Epidermal melanocyte (primary cell): ENCODE data around the gene IKBKE.
A peak's percentile ranks its signal among the peaks of the same experiment; 100 is the strongest.

Experiments
- DNase-seq: peaks from one replicate; pipeline ENCODE4 v3.0.0; 2011; ENCODE audit warnings: low spot score; ENCODE audit not compliant: insufficient read length

The IKBKE gene

GRCh38 chr1:206453111-206453510, 17.2 kb upstream of the IKBKE start:
- no peak for DNase-seq

DNA sequence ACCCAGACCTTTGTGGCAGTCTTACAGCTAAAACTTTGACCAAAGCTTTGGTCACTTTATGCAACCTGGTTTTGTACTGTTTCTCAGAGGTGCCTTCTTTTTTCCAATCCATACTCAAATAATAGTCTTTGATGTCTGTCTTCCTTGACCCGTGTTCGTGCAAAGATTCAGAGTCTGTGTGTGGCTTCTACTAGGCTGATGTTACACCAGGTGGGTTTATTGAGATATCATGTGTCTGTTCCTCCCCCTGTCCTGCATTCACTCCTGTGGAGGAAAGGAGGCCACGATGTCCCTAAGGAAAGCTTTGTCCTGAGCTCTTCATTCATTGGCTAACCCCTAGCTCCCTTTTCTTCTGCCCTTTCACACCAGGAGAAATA, 15.0 kb upstream of the IKBKE start:
- DNase-seq: no peak

- DNase-seq: peak; percentile 61
These were observed 14.5 kb upstream of the IKBKE start for GRCh38 chr1:206455666-206456344.

DNA sequence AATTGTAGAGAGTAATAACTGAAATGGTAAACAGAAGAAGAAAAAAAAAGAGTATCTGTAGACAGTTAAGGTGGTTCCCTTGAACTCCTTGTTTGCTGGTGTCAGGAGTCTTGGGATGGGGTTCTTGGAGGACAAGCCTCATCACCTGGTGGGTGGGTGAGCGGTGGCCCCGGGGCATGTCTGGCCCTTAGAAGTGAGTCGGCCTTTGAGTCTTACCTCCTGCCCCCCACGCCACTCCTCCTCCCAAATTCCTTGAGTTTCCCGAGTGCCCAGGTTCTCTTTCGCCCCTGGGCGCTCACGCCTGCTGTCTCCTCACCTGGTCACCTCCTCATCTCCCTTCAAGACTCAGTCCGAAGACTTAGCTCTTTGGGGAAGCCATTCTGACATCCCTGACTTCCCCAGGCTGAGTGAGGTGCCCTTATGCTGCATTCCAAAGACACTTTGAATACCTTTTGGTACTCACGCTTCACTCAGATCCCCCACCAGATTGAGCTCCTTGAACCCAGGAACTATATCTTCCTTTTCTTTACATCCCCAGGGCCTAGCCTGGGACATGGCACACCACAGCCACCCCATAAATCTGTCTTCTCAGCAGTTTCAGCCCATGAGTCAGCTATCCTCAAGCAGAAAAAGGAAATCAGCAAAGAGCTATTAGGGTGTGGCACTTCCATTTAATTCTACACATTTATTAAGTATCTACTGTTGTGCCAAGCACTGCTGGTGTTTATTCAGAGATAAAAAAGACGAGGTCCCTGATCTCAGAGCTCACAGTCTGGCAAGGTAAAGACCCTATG, 13.5 kb upstream of the IKBKE start:
- DNase-seq: no peak

DNA sequence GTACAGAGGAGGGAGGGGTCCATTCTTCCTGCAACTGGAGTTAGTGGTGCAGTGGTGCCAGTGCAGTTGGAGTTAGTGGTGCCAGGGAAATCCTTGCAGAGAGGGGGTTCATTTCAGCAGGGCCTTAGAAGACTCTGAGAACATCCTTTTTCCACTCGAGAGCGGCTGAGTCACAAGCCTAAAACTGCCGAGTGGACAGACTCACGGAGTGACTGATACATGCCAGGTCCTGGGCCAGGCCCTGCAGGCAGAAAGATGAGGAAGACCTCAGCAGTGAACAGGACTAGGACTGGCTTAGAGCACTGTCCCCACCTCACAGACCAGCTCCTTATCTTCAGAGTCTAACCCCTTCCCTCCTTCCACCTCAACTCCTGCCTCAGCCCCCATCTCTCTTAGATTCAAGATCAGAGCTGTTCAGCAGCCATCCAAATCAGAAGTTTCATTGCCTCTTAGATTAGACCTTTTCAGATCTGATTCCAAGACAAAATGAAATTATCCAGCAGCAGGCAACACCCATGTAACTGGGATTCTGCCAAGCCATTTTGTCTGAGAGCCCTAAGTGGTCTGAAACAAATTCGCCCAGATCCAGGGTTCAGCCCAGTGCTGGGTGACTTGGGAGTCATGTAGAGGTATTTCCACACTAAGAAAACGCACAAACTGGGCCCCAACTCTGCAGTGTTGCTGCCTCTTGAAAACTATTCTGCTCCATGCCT, 12.7 kb upstream of the IKBKE start:
- DNase-seq: no peak

DNA sequence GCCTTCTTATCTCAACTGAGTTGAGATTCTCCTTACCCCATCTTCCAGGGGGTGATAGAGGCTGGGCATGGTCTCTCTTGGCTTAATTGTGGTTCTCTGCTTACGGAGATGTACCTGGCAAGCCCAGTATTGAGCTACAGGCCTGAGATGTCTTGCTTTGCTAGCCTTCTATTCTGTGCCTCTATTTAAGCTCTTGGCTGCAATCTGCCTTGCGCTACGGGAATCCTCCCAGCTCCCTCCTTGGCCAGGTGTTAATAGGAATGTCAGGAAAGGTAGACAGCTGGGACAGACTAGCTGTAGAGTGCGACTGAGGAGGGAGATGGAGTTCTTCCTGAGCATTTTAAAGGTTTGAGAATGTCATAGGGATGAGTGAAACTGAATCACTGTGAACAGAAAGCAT, 10.6 kb upstream of the IKBKE start:
- no peak for DNase-seq

DNA sequence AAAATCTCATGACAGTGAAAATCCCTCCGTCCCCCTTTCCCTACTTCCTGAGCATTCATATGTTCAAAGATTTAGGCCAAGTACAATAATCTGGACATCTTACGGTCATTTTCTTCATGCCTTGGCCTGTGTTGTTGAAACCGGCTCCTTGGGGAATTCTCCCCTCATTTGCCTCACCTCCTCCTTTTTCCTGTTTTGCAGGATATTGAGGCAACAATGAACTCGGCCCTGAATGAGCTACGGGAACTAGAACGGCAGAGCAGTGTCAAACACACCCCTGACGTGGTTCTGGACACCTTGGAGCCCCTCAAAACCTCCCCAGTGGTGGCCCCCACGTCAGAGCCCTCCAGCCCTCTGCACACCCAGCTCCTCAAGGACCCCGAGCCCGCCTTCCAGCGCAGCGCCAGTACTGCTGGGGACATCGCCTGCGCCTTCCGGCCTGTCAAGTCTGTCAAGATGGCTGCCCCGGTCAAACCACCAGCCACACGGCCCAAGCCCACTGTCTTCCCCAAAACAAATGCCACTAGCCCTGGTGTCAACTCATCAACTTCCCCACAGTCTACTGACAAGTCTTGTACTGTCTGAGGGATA, 9.3 kb upstream of the IKBKE start:
- DNase-seq: no peak

DNA sequence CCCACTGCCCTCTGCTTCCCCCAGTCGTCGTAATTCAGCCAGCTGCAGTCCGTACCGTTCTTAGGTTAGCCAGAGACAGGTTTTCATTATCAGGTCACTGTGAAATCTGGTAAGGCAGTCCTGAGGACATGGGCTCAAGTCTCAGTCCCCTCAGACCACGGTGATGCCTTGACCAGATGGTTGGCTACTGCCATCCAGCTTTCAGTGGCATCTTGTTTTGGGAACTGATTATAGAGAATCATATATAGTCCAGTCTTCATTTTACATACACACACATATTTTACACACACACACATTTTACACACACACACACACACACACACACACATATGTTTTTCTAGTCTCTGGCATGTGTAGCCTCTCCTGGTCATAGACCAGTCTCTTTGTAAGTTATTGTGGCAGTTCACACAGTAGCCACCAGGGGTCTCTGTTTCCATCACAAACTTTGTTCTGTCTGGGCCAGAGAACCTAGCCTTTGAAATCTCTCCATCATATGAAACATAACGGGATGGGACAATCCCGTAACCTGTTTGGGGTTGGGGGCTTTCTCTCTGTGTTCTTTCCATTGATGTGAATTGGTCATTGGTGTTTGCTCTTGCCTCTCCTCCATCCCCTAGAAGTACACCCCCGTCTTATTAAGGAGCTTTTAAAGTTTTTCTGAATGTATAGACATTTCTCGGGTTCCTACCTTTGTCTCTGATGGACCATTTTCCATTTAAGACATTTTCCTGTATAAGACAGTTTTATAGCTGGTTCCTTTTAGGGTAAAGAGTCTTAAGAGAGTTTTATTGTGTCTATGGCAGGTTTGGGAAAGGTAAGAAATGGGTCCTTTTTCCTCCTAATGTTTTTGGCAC, 8.4 kb upstream of the IKBKE start:
- peak; percentile 81 for DNase-seq

DNA sequence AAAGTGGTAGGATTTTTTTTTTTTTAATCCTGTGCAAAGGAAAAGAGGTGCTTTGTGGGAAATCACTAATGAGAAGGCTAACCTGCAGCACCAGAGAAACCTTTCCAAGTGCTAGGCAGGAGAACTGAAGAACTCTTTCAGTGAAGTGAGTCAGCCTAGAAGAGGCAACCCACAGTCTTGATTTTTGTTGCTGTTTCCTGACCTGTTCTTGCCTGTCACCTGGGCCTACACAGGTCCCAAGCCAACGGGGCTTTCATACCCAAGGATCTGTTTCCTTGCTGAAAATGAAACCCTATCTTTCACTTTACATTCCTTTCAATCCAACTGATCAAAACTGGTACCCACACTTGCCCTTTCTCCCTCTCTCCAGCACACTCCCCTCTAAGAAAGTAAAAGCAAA, 7.1 kb upstream of the IKBKE start:
- no peak for DNase-seq

DNA sequence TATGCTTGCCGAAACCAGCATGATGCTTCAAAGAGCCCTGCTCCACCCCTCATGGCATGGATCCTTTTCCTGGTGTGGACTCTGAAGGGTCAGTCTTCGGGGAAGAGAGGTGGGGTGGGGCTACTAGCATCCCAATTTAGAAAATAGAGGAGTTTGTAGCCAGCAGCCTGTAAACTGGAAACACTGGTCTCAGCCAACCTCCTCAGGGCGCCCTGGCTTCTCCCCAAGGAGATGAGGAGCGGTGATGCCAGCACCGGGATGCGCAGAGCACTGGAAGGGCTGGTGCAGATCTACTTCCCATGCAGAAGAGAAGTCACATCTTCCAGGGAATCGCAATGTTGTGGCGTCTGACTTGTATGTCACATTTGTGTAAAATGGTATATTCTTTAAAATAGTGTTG, 6.4 kb upstream of the IKBKE start:
- DNase-seq: no peak

DNA sequence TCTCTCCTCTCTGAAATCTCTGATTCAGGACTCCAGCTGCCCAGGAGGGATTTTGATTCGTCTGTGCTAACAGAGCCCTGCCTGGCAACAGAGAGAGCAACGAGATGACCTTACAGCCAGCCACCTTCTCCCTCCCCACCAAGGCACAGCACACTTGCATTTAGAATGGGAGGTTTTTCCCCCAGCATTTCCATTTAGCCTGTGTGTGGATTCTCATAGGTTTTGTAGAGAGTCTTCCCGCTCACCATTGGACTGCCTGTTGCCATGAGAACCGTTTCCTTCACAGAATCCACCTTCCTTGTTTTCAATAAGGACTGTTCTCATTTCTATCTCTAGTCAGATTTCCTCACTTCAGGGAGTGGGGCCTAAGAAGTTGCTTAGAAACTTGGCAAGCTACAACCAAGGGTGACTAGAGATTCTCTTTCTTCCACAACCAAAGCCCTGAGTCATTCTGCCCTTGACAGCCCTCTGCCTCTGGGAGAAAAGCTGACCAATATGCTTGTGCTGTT, 5.8 kb upstream of the IKBKE start:
- DNase-seq: peak; percentile 31

DNA sequence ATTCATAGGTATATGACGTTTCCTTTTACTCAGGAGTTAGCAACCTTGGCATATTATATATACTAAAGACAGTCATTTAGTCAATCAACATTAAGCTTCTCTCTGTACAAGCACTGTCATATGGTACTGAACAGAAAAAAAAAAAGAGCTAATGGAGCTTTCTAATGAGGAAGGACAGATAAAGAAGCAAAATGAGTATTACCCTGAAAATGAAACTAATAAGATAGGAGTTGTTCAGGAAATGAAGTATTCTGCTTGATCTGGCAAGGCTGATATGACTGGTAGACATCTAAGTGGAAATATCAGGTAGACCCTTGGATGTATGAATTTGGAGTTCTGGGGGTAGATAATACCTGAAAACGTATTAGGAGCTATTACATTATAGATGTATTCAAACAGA, 4.3 kb upstream of the IKBKE start:
- DNase-seq: no peak

DNA sequence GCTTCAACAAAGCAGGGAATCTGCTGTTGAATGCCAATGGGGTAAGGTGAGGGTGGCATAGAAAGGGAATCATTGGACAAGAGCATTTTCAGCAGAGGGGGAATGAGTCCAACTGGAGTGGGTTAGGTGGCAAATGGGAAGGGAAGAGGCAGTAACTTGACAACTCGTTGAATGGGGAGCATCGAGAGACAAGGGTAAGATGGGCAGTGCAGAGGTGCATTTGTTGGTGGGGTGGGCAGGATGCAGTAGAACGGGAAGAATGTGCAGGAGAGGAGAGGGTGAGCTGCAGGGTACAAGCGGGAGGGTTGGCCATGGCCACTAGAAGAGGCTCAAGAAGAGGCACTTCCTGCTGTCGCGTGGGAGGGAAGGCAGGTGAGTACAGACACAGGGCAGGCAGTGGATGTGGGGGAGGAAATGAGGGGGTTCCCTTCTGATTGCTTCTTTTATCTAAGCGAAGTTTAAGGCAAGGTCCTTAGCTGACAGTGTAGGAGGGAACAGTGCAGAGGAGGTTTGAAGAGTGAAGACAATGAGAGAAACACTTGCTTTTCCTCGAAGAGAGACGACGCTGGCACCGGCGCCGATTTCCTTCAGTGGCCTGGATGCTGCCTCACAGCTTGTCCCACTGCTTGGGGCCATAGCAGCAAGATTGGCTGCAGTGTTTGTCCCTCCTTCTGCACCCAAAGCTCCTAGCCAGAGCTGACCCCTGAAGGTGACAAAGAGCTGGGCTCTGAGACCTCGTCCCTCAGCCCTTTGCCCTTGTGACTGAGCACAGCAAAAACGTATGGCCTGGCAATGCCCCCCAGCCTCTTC, 3.2 kb upstream of the IKBKE start:
- no peak for DNase-seq

GRCh38 chr1:206467915-206468314, 2.4 kb upstream of the IKBKE start:
- no peak for DNase-seq

DNA sequence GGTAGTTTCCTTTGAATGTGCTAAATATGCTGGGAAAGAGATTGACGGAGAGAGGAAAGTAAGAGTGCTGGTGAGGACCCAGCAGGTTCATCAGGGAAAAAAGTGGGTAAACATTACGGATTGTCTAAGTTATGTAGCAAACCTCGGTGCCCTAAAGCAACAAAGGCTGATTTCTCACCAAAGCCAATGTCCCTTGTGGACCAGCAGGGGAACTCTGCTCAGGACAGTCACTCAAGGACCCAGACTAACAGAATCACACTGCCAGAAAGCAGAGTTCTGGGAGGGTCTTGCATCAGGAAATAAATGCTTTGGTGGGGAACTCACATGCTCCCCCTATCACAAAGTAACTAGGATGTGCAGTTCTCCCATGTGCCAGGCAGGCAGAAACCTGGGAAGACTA, 1.7 kb upstream of the IKBKE start:
- DNase-seq: no peak

DNA sequence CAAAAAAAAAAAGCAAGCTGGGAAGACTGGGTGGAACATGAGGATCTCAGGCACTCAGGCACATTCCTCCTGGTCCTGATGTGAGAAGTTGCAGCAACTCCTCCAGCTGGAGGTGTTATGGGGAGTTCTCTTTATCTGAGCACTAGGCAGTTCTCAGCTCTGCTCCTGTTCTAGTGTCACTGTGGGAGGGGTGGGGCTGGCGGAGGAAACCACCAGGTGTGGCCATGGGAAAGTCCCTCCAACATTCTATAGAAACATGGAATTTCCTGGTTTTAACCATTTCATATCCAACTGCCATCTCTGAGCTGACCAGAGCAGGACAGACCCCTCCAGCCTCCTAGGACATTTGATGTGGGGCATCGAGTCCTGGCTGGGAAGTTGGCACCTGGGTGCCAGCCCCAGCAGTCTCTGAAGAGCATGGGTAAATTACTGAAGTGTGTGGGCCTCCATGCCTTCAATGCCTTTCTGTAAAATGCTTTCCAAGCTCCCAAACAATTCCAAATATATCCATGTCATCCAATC, 804 bp upstream of the IKBKE start:
- DNase-seq: no peak

GRCh38 chr1:206470692-206471414, 577 bp downstream of the IKBKE start:
- DNase-seq: no peak

- DNase-seq: no peak
These were observed 1.1 kb downstream of the IKBKE start for GRCh38 chr1:206471415-206471801.

- DNase-seq: no peak
These were observed 1.7 kb downstream of the IKBKE start for GRCh38 chr1:206472024-206472423.
